Panc1 (cell line): Measurements from ENCODE around the gene CERT1. TPM values are rescaled to one million over a fixed set of nuclear protein-coding genes. Genes with fewer than 3 reads are reported as not detected.

ENCODE experiments used
- ATAC-seq: fragments of 200-7000 bp; cut with Tn5 transposase; 2 replicates; pipeline ENCODE4 v1.9.1; 2020; ENCODE audit warnings: mild to moderate bottlenecking, moderate library complexity
- BruUV-seq: library from RNA; stranded (reverse); fragments of 400-500 nt; replicated peaks from 2 replicates; lab custom pipeline; 2021; lab: Mats Ljungman, UMichigan
- CTCF ChIA-PET: fragments of 300-600 bp; sonication (Branson Sonifier 250); formaldehyde crosslinking; loops from one replicate; lab custom pipeline; 2022; ENCODE audit warnings: antibody characterized with exemption; lab: Charles Lee
- POLR2A ChIA-PET: fragments of 300-600 bp; sonication (Branson Sonifier 250); formaldehyde crosslinking; loops from one replicate; lab custom pipeline; 2022; ENCODE audit warnings: antibody characterized with exemption; lab: Charles Lee
- DNase-seq: peaks from one replicate; pipeline ENCODE4 v3.0.0-alpha.2; 2010; ENCODE audit warnings: low read depth, low spot score
- H3K27ac ChIP-seq: 2 replicates; pipeline ENCODE4 v1.5.1; 2011; ENCODE audit warnings: mild to moderate bottlenecking, low read length, inconsistent platforms
- H3K27me3 ChIP-seq: fragments of 200-500 bp; sonication (Bioruptor generic); 2 replicates; pipeline ENCODE4 v1.6.0; 2014; ENCODE audit warnings: low read length, inconsistent platforms; ENCODE audit not compliant: control insufficient read depth, insufficient read depth
- H3K36me3 ChIP-seq: fragments of 200-500 bp; sonication (Bioruptor generic); 2 replicates; pipeline ENCODE4 v1.5.1; 2014; ENCODE audit warnings: inconsistent platforms, mild to moderate bottlenecking, low read length, moderate library complexity; ENCODE audit not compliant: control insufficient read depth, insufficient read depth
- H3K4me1 ChIP-seq: 2 replicates; pipeline ENCODE4 v1.5.1; 2011; ENCODE audit warnings: inconsistent platforms, mild to moderate bottlenecking, low read length, moderate library complexity; ENCODE audit not compliant: control insufficient read depth, insufficient read depth
- H3K4me3 ChIP-seq, 2 experiments: 2 replicates each; pipeline ENCODE4 v1.5.1; 2011 to 2012; ENCODE audit warnings: low read depth in 2 of 2, low read length in 2 of 2, mild to moderate bottlenecking in 2 of 2, inconsistent platforms in 1 of 2, moderate library complexity in 1 of 2
- H3K9me3 ChIP-seq: fragments of 200-500 bp; sonication (Bioruptor generic); 2 replicates; pipeline ENCODE4 v1.5.1; 2014; ENCODE audit warnings: low read depth, mild to moderate bottlenecking, inconsistent platforms, low read length, moderate library complexity; ENCODE audit not compliant: control insufficient read depth, insufficient read depth
- CTCF ChIP-seq: fragments of 450-650 bp; IDR thresholded peaks from 2 replicates; pipeline ENCODE4 v1.5.1; 2017; ENCODE audit warnings: mild to moderate bottlenecking
- POLR2AphosphoS5 ChIP-seq: IDR thresholded peaks from 2 replicates; pipeline ENCODE4 v1.6.1; 2012; ENCODE audit warnings: mild to moderate bottlenecking, low read depth, low read length, moderate library complexity
- REST ChIP-seq, 2 experiments: IDR thresholded peaks; 2 replicates each; pipeline ENCODE4 v1.6.1; 2011 to 2012; ENCODE audit warnings: low read depth in 2 of 2, control low read depth in 1 of 2, low read length in 1 of 2, mild to moderate bottlenecking in 1 of 2, moderate library complexity in 1 of 2; ENCODE audit not compliant: insufficient read depth in 1 of 2
- SIN3A ChIP-seq: IDR thresholded peaks from 2 replicates; pipeline ENCODE4 v1.6.1; 2012; ENCODE audit warnings: low read depth, mild to moderate bottlenecking, low read length, moderate library complexity, borderline replicate concordance; ENCODE audit not compliant: insufficient read depth
- TCF7L2 ChIP-seq: IDR thresholded peaks from 2 replicates; pipeline ENCODE4 v1.6.1; 2011; ENCODE audit warnings: mild to moderate bottlenecking, low read depth, low read length, inconsistent platforms
- in situ Hi-C: cut with HindIII; loops from 2 replicates; pipeline ENCODE4 v1.10.0; 2016; ENCODE audit warnings: low sequenced_read_pairs, low pct_unique_long_range_greater_than_20kb
- intact Hi-C: fragments of 100-400 bp; cut with micrococcal nuclease; formaldehyde crosslinking; loops from one replicate; pipeline ENCODE4 v1.10.0; 2022; ENCODE audit not compliant: unreplicated experiment
- total RNA-seq: library from RNA; stranded (reverse); gene quantifications from one replicate; pipeline ENCODE4 v1.2.1, GENCODE V29; 2021; ENCODE audit not compliant: unreplicated experiment

The CERT1 gene
- total RNA-seq, 1 experiment from 2014 or later = 26.7 TPM

- in situ Hi-C loops (no loop called here), intact Hi-C loops (no loop called here)
- POLR2A ChIA-PET = no interaction called here
- BruUV-seq = no TSS peak
- TF ChIP-seq REST (IDR thresholded peaks at IDR 0.05; ENCODE audit: insufficient read depth in 1 of 2, low read depth in 2 of 2, low read length in 1 of 2) = no peak
- no peak for TF ChIP-seq SIN3A
- TF ChIP-seq CTCF = no peak
- no peak for TF ChIP-seq TCF7L2
- no peak for TF ChIP-seq POLR2AphosphoS5
- CTCF ChIA-PET = no interaction called here
- H3K36me3 ChIP-seq = no peaks in the 10 kb centered on the region
- DNase-seq (no peak), ATAC-seq (no peak)
- peaks cover 24% of the 10 kb centered on the region for H3K9me3 ChIP-seq
- H3K27ac ChIP-seq = no peak overlapping the region
- H3K27me3 ChIP-seq = no peaks in the 10 kb centered on the region
- no peak overlapping the region for H3K4me3 ChIP-seq
- H3K4me1 ChIP-seq = no peaks in the 10 kb centered on the region
Observed at GRCh38 chr5:75473463-75473862, 38.0 kb downstream of the CERT1 start.

GRCh38 chr5:75472973-75473372, 38.5 kb downstream of the CERT1 start:
- no peaks in the 10 kb centered on the region for H3K27me3 ChIP-seq
- H3K27ac ChIP-seq = no peak overlapping the region
- in situ Hi-C loops = no loop called here
- H3K9me3 ChIP-seq = peaks cover 24% of the 10 kb centered on the region
- ATAC-seq = no peak
- TF ChIP-seq POLR2AphosphoS5 (no peak), TCF7L2 (no peak), CTCF (no peak), REST (IDR thresholded peaks at IDR 0.05; ENCODE audit: insufficient read depth in 1 of 2, low read depth in 2 of 2, low read length in 1 of 2) (no peak), SIN3A (no peak)
- H3K36me3 ChIP-seq = no peaks in the 10 kb centered on the region
- no peak overlapping the region for H3K4me3 ChIP-seq
- intact Hi-C loops = no loop called here
- H3K4me1 ChIP-seq = no peaks in the 10 kb centered on the region
- ChIA-PET POLR2A (no interaction called here), CTCF (no interaction called here)
- BruUV-seq = no TSS peak
- DNase-seq = no peak
